RPMI8226 (cell line): ENCODE results near the gene PRIM2.
"Not testable (repeated sequence)": the region's sequence is repeated elsewhere in the genome, so short reads cannot be mapped to it uniquely, and the experiment has no call there.

Experiments
- DNase-seq: peaks from one replicate; pipeline ENCODE4 v3.0.0-alpha.2; 2015

PRIM2 gene

GRCh38 chr6:57449496-57450066 lies 132.2 kb downstream of the PRIM2 start:
- DNase-seq, result not testable (repeated sequence)

- not testable (repeated sequence) for DNase-seq
Observed at GRCh38 chr6:57459781-57460180, 142.4 kb downstream of the PRIM2 start.

- DNase-seq, result not testable (repeated sequence)
Observed at GRCh38 chr6:57461022-57461421, 143.6 kb downstream of the PRIM2 start.

- not testable (repeated sequence) for DNase-seq
Observed at GRCh38 chr6:57463809-57464208, 146.4 kb downstream of the PRIM2 start.

- DNase-seq, result not testable (repeated sequence)
Observed at GRCh38 chr6:57465968-57466367, 148.5 kb downstream of the PRIM2 start.

- DNase-seq, result no peak
Observed at GRCh38 chr6:57469072-57469471, 151.6 kb downstream of the PRIM2 start.

- DNase-seq, result not testable (repeated sequence)
Observed at GRCh38 chr6:57470148-57470547, 152.7 kb downstream of the PRIM2 start.

- not testable (repeated sequence) for DNase-seq
Observed at GRCh38 chr6:57471314-57471864, 154.0 kb downstream of the PRIM2 start.

GRCh38 chr6:57472861-57473362 lies 155.5 kb downstream of the PRIM2 start:
- not testable (repeated sequence) for DNase-seq

GRCh38 chr6:57474862-57475475 lies 157.5 kb downstream of the PRIM2 start:
- not testable (repeated sequence) for DNase-seq

GRCh38 chr6:57475656-57476055 lies 158.2 kb downstream of the PRIM2 start:
- not testable (repeated sequence) for DNase-seq

GRCh38 chr6:57480194-57480593 lies 162.8 kb downstream of the PRIM2 start:
- not testable (repeated sequence) for DNase-seq

- not testable (repeated sequence) for DNase-seq
Observed at GRCh38 chr6:57481121-57481520, 163.7 kb downstream of the PRIM2 start.

- DNase-seq, result not testable (repeated sequence)
Observed at GRCh38 chr6:57482471-57482870, 165.0 kb downstream of the PRIM2 start.

- DNase-seq, result not testable (repeated sequence)
Observed at GRCh38 chr6:57486494-57487081, 169.2 kb downstream of the PRIM2 start.

- DNase-seq, result not testable (repeated sequence)
Observed at GRCh38 chr6:57488551-57488950, 171.1 kb downstream of the PRIM2 start.

- DNase-seq, result not testable (repeated sequence)
Observed at GRCh38 chr6:57489887-57490286, 172.5 kb downstream of the PRIM2 start.

GRCh38 chr6:57491795-57492194 lies 174.4 kb downstream of the PRIM2 start:
- not testable (repeated sequence) for DNase-seq

GRCh38 chr6:57496251-57496650 lies 178.8 kb downstream of the PRIM2 start:
- not testable (repeated sequence) for DNase-seq

GRCh38 chr6:57500368-57501021 lies 183.1 kb downstream of the PRIM2 start:
- DNase-seq, result not testable (repeated sequence)

- not testable (repeated sequence) for DNase-seq
Observed at GRCh38 chr6:57502387-57502786, 185.0 kb downstream of the PRIM2 start.

- not testable (repeated sequence) for DNase-seq
Observed at GRCh38 chr6:57505251-57505650, 187.8 kb downstream of the PRIM2 start.

GRCh38 chr6:57510390-57510789 lies 193.0 kb downstream of the PRIM2 start:
- not testable (repeated sequence) for DNase-seq
